Vagina (tissue), 2 donors: ENCODE data around the gene ERBB4. TPM values are rescaled to one million over a fixed set of nuclear protein-coding genes. Genes with fewer than 3 reads are reported as not detected.

Source experiments
- DNase-seq, 2 donors: peaks; one replicate each; pipeline ENCODE4 v3.0.0-alpha.2; 2017; ENCODE audit errors: extremely low spot score in 2 of 2
- H3K27ac ChIP-seq: fragments of 200-600 bp; sonication (generic); one replicate; pipeline ENCODE4 v1.5.1; 2019
- H3K27me3 ChIP-seq: fragments of 200-600 bp; sonication (generic); one replicate; pipeline ENCODE4 v1.5.1; 2019
- H3K36me3 ChIP-seq, 2 donors: fragments of 200-600 bp; sonication (generic); one replicate each; pipeline ENCODE4 v1.5.1; 2017 to 2019
- H3K4me1 ChIP-seq: fragments of 200-600 bp; sonication (generic); one replicate; pipeline ENCODE4 v1.5.1; 2019
- H3K4me3 ChIP-seq, 2 donors: fragments of 200-600 bp; sonication (generic); 1 replicate in 1 of 2; 2 replicates in 1 of 2; pipeline ENCODE4 v1.5.1; 2016 to 2019
- H3K9me3 ChIP-seq: fragments of 200-600 bp; sonication (generic); one replicate; pipeline ENCODE4 v1.5.1; 2019
- CTCF ChIP-seq, 3 experiments: fragments of 450-650 bp in 2 of 3; fragments of 200-600 bp in 1 of 3; sonication (generic) in 1 of 3; IDR thresholded peaks; one replicate each; pipeline ENCODE4 v1.5.1; 2017 to 2019; ENCODE audit warnings: antibody characterized with exemption in 3 of 3, mild to moderate bottlenecking in 2 of 3, moderate library complexity in 2 of 3
- POLR2A ChIP-seq, 2 donors: fragments of 450-650 bp; IDR thresholded peaks; one replicate each; pipeline ENCODE4 v1.6.1; 2017; ENCODE audit warnings: antibody characterized with exemption in 2 of 2, mild to moderate bottlenecking in 2 of 2, moderate library complexity in 2 of 2
- POLR2AphosphoS5 ChIP-seq, 2 donors: sonication (generic); formaldehyde crosslinking; IDR thresholded peaks; one replicate each; pipeline ENCODE4 v1.9.0; 2017; ENCODE audit warnings: antibody characterized with exemption in 2 of 2, mild to moderate bottlenecking in 2 of 2, low read depth in 1 of 2; ENCODE audit not compliant: insufficient read depth in 1 of 2
- intact Hi-C: fragments of 100-400 bp; cut with DNase I; formaldehyde crosslinking; loops from one replicate; pipeline ENCODE4 v1.15.1; 2023
- total RNA-seq: library from RNA; depleted of rRNA; stranded (reverse); fragments of >200 nt; gene quantifications from one replicate; pipeline ENCODE4 v1.2.3, GENCODE V29; 2016

Gene ERBB4
- total RNA-seq, 1 donor from 2014 or later, result 0.25 TPM

DNA sequence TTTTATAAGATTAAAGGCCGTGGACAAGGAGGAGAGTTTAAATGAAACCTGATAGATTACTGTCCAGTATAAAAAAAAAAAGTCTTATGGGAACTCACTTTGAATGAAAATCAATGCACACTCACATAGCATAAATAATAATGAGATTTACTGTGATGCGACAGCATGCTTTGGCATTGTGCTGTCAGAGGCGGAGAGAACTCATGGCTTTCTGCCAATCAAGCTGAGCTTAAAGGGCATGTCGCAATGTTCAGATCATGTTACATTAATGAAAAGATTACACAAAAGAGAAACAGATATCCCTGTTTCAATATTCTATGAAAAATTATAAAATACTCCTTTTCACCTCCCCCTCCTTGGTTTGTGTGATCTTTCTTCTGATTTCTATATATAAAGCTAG, 310.8 kb downstream of the ERBB4 start:
- H3K36me3 ChIP-seq, result no peaks in the 10 kb centered on the region
- H3K4me1 ChIP-seq, result no peaks in the 10 kb centered on the region
- no peaks in the 10 kb centered on the region for H3K27me3 ChIP-seq
- intact Hi-C loops, result no loop called here
- H3K4me3 ChIP-seq, result no peak overlapping the region
- DNase-seq, result no peak
- H3K27ac ChIP-seq, result no peak overlapping the region
- no peaks in the 10 kb centered on the region for H3K9me3 ChIP-seq
- TF ChIP-seq CTCF (IDR thresholded peaks at IDR 0.05) (no peak), POLR2A (IDR thresholded peaks at IDR 0.05) (no peak), POLR2AphosphoS5 (IDR thresholded peaks at IDR 0.05; ENCODE audit: insufficient read depth in 1 of 2, low read depth in 1 of 2) (no peak)

DNA sequence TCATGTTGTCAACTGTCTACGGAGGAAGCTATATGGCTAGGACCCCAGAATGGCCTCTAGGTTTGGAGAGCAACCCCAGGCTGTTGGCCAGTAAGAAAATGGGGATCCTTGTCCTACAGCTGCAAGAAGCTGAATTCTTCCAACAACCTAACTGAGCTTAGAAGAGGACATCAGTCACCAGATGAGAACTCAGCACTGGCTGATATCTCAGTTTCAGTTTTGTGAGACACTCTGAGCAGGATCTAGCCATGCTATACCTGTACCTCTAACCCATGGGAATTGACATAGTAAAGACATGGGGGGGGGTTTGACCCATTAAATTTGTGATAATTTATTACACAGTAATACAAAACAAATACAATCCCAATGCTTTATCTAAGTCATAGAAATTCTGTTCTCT, 312.5 kb downstream of the ERBB4 start:
- no peaks in the 10 kb centered on the region for H3K4me1 ChIP-seq
- DNase-seq, result no peak
- intact Hi-C loops, result no loop called here
- TF ChIP-seq POLR2A (IDR thresholded peaks at IDR 0.05) (no peak), POLR2AphosphoS5 (IDR thresholded peaks at IDR 0.05; ENCODE audit: insufficient read depth in 1 of 2, low read depth in 1 of 2) (no peak), CTCF (IDR thresholded peaks at IDR 0.05) (no peak)
- H3K27ac ChIP-seq, result no peak overlapping the region
- H3K4me3 ChIP-seq, result no peak overlapping the region
- H3K36me3 ChIP-seq, result no peaks in the 10 kb centered on the region
- no peaks in the 10 kb centered on the region for H3K9me3 ChIP-seq
- H3K27me3 ChIP-seq, result no peaks in the 10 kb centered on the region

DNA sequence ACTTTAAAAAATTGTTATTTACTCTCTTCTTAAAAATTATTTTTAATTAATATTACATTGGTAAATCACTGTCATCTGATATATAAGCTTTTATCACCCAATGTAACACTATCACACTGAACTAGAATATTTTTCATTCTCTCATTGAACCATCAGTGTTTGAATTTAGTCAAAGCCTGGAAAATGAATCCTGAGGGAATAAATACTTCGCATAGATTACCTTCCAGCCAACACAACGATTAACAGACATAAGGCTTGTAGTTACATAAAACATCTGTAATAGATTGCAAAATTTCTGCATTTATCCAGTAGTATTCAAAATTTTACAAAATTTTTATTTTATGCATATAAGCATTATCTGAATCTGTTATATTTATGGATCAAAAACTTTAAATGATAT, 314.9 kb downstream of the ERBB4 start:
- Histone ChIP-seq H3K27ac (no peak overlapping the region), H3K9me3 (no peaks in the 10 kb centered on the region), H3K4me3 (no peak overlapping the region), H3K36me3 (no peaks in the 10 kb centered on the region), H3K4me1 (no peaks in the 10 kb centered on the region), H3K27me3 (no peaks in the 10 kb centered on the region)
- TF ChIP-seq POLR2AphosphoS5 (IDR thresholded peaks at IDR 0.05; ENCODE audit: insufficient read depth in 1 of 2, low read depth in 1 of 2) (no peak), CTCF (IDR thresholded peaks at IDR 0.05) (no peak), POLR2A (IDR thresholded peaks at IDR 0.05) (no peak)
- no peak for DNase-seq
- intact Hi-C loops, result no loop called here

DNA sequence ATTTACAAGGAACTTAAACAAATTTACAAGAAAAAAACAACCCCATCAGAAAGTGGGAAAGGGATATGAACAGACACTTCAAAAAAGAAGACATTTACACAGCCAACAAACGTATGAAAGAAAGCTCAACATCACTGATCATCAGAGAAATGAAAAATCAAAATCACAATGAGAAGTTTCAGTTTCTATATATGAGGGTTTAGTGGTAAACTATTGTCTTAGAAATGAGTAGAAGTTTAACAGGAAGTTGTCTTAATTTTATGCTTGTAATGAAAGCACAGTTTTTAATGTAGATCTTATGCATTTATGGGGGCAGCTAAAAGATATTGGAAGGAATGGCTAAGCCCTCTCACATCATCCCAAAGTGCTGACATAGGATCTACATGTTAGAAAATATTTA, 325.4 kb downstream of the ERBB4 start:
- intact Hi-C loops, result no loop called here
- Histone ChIP-seq H3K4me3 (no peak overlapping the region), H3K27ac (no peak overlapping the region), H3K4me1 (no peaks in the 10 kb centered on the region), H3K36me3 (no peaks in the 10 kb centered on the region), H3K9me3 (no peaks in the 10 kb centered on the region), H3K27me3 (no peaks in the 10 kb centered on the region)
- no peak for TF ChIP-seq POLR2A (IDR thresholded peaks at IDR 0.05)
- no peak for TF ChIP-seq POLR2AphosphoS5 (IDR thresholded peaks at IDR 0.05; ENCODE audit: insufficient read depth in 1 of 2, low read depth in 1 of 2)
- TF ChIP-seq CTCF (IDR thresholded peaks at IDR 0.05), result no peak
- DNase-seq, result no peak

DNA sequence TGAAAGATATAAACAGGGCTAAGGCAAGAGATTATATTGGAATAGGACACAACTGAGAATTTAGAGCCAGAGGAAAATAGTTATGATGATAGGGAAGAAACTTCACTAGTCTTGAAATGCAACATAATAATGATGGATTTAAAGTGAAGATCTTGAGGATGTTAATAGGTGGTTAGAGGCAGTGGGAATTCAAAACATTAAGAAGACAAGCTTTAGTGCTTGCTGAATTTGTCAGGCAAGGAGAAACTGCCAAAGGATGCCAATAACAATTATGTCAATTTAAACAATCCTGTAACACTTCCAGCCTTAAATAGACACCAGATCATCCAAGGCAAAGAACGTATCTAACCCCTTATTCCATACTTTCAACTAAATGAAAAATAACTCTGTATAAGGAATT, 330.1 kb downstream of the ERBB4 start:
- no peak for DNase-seq
- Histone ChIP-seq H3K9me3 (no peaks in the 10 kb centered on the region), H3K36me3 (no peaks in the 10 kb centered on the region), H3K27ac (no peak overlapping the region), H3K27me3 (no peaks in the 10 kb centered on the region), H3K4me1 (no peaks in the 10 kb centered on the region), H3K4me3 (no peak overlapping the region)
- intact Hi-C loops, result no loop called here
- TF ChIP-seq CTCF (IDR thresholded peaks at IDR 0.05) (no peak), POLR2A (IDR thresholded peaks at IDR 0.05) (no peak), POLR2AphosphoS5 (IDR thresholded peaks at IDR 0.05; ENCODE audit: insufficient read depth in 1 of 2, low read depth in 1 of 2) (no peak)
